Skin epidermis (tissue), 12 donors: ENCODE results near the gene ARID1B.

ENCODE experiments used
- H3K27ac ChIP-seq, 21 experiments: fragments of 200-600 bp; sonication (generic) in 11 of 21; one replicate each; pipeline ENCODE4 v1.5.0; 2020; ENCODE audit warnings: mild to moderate bottlenecking in 3 of 21, inconsistent platforms in 2 of 21, moderate library complexity in 2 of 21
- H3K4me3 ChIP-seq, 7 experiments: fragments of 200-600 bp; sonication (generic) in 2 of 7; one replicate each; pipeline ENCODE4 v1.5.0; 2020; ENCODE audit warnings: inconsistent platforms in 2 of 7, mild to moderate bottlenecking in 2 of 7, moderate library complexity in 1 of 7

Gene ARID1B

GRCh38 chr6:156992020-156992804 is 215.0 kb downstream of the ARID1B start:
- no peak overlapping the region for H3K27ac ChIP-seq
- no peak overlapping the region for H3K4me3 ChIP-seq

- H3K27ac ChIP-seq, result no peak overlapping the region
- no peak overlapping the region for H3K4me3 ChIP-seq
Observed at GRCh38 chr6:156993713-156994112, 216.5 kb downstream of the ARID1B start.

- no peak overlapping the region for H3K27ac ChIP-seq
Observed at GRCh38 chr6:156994215-156995076, 217.3 kb downstream of the ARID1B start.

GRCh38 chr6:156995502-156995901 is 218.3 kb downstream of the ARID1B start:
- Histone ChIP-seq H3K27ac (no peak overlapping the region), H3K4me3 (no peak overlapping the region)

More at GRCh38 chr6:156994215-156995076, 217.3 kb downstream of the ARID1B start:
- no peak overlapping the region for H3K4me3 ChIP-seq

- Histone ChIP-seq H3K27ac (no peak overlapping the region), H3K4me3 (no peak overlapping the region)
Observed at GRCh38 chr6:156996265-156996664, 219.1 kb downstream of the ARID1B start.

- Histone ChIP-seq H3K4me3 (no peak overlapping the region), H3K27ac (no peak overlapping the region)
Observed at GRCh38 chr6:156998794-156999330, 221.7 kb downstream of the ARID1B start.

GRCh38 chr6:156999762-157000161 is 222.6 kb downstream of the ARID1B start:
- no peak overlapping the region for H3K27ac ChIP-seq
- no peak overlapping the region for H3K4me3 ChIP-seq

- no peak overlapping the region for H3K27ac ChIP-seq
- no peak overlapping the region for H3K4me3 ChIP-seq
Observed at GRCh38 chr6:157001716-157002115, 224.5 kb downstream of the ARID1B start.

GRCh38 chr6:157002774-157003173 is 225.6 kb downstream of the ARID1B start:
- H3K27ac ChIP-seq, result no peak overlapping the region
- no peak overlapping the region for H3K4me3 ChIP-seq

GRCh38 chr6:157005940-157006339 is 228.8 kb downstream of the ARID1B start:
- Histone ChIP-seq H3K27ac (no peak overlapping the region), H3K4me3 (no peak overlapping the region)

- Histone ChIP-seq H3K27ac (no peak overlapping the region), H3K4me3 (no peak overlapping the region)
Observed at GRCh38 chr6:157008568-157008967, 231.4 kb downstream of the ARID1B start.

- Histone ChIP-seq H3K27ac (no peak overlapping the region), H3K4me3 (no peak overlapping the region)
Observed at GRCh38 chr6:157012355-157012754, 235.2 kb downstream of the ARID1B start.

GRCh38 chr6:157013649-157014304 is 236.6 kb downstream of the ARID1B start:
- Histone ChIP-seq H3K27ac (no peak overlapping the region), H3K4me3 (no peak overlapping the region)

GRCh38 chr6:157014871-157015270 is 237.7 kb downstream of the ARID1B start:
- Histone ChIP-seq H3K4me3 (no peak overlapping the region), H3K27ac (no peak overlapping the region)

- no peak overlapping the region for H3K27ac ChIP-seq
- H3K4me3 ChIP-seq, result no peak overlapping the region
Observed at GRCh38 chr6:157017022-157017421, 239.8 kb downstream of the ARID1B start.

GRCh38 chr6:157017861-157018260 is 240.7 kb downstream of the ARID1B start:
- no peak overlapping the region for H3K27ac ChIP-seq
- H3K4me3 ChIP-seq, result no peak overlapping the region

- Histone ChIP-seq H3K4me3 (no peak overlapping the region), H3K27ac (peak overlapping the region in 8 of 21 experiments; percentile 26 to 100 (median 70))
Observed at GRCh38 chr6:157019115-157019641, 242.0 kb downstream of the ARID1B start.

GRCh38 chr6:157019733-157020132 is 242.6 kb downstream of the ARID1B start:
- H3K4me3 ChIP-seq, result no peak overlapping the region

GRCh38 chr6:157020398-157020797 is 243.2 kb downstream of the ARID1B start:
- Histone ChIP-seq H3K4me3 (peak overlapping the region; percentile 55 to 93 (median 67)), H3K27ac (peak overlapping the region in 20 of 21 experiments; percentile 95 to 100 (median 100))

More at GRCh38 chr6:157019733-157020132, 242.6 kb downstream of the ARID1B start:
- peak overlapping the region in 11 of 21 experiments; percentile 26 to 100 (median 100) for H3K27ac ChIP-seq
